IMR-90 (cell line): Measurements from ENCODE around the gene FLCN. TPM values are rescaled to one million over a fixed set of nuclear protein-coding genes. Genes with fewer than 3 reads are reported as not detected.

Experiments used
- ATAC-seq: fragments of 200-7000 bp; cut with Tn5 transposase; 2 replicates; pipeline ENCODE4 v1.9.1; 2020; ENCODE audit warnings: low read depth, mild to moderate bottlenecking, moderate library complexity
- BruUV-seq: library from RNA; stranded (reverse); fragments of 400-500 nt; replicated peaks from 2 replicates; lab custom pipeline; 2021; lab: Mats Ljungman, UMichigan
- CTCF ChIA-PET: fragments of 300-600 bp; formaldehyde crosslinking; extraction: SDS; loops from one replicate; lab custom pipeline; 2021; ENCODE audit warnings: antibody characterized with exemption; lab: Yijun Ruan, JAX
- POLR2A ChIA-PET: fragments of 300-600 bp; sonication (Branson Sonifier 250); formaldehyde crosslinking; loops from one replicate; lab custom pipeline; 2022; ENCODE audit warnings: antibody characterized with exemption; ENCODE audit not compliant: unreplicated experiment; lab: Charles Lee
- DNase-seq: peaks from one replicate; pipeline ENCODE4 v3.0.0; 2013
- H2AFZ ChIP-seq: replicated peaks from 2 replicates; pipeline ENCODE3; 2013; ENCODE audit warnings: low read length, mild to moderate bottlenecking; ENCODE audit not compliant: poor library complexity
- H2AK5ac ChIP-seq: 2 replicates; pipeline ENCODE4 v1.6.1; 2013; ENCODE audit warnings: low read depth, low read length, inconsistent platforms
- H2AK9ac ChIP-seq: replicated peaks from 2 replicates; pipeline ENCODE3; 2013; ENCODE audit warnings: mild to moderate bottlenecking, low read depth, low read length, moderate library complexity; ENCODE audit not compliant: poor library complexity
- H2BK120ac ChIP-seq: 2 replicates; pipeline ENCODE4 v1.6.1; 2013; ENCODE audit warnings: low read depth, low read length, inconsistent platforms
- H2BK15ac ChIP-seq: 3 replicates; pipeline ENCODE4 v1.6.1; 2013; ENCODE audit warnings: low read depth, low read length, inconsistent platforms
- H2BK20ac ChIP-seq: 2 replicates; pipeline ENCODE4 v1.6.1; 2013; ENCODE audit warnings: low read depth, mild to moderate bottlenecking, inconsistent platforms, low read length, moderate library complexity
- H2BK5ac ChIP-seq: 2 replicates; pipeline ENCODE4 v1.6.1; 2013; ENCODE audit warnings: mild to moderate bottlenecking, low read depth, low read length, inconsistent platforms; ENCODE audit not compliant: poor library complexity, severe bottlenecking
- H3K14ac ChIP-seq: replicated peaks from 2 replicates; pipeline ENCODE4 v1.6.1; 2013; ENCODE audit warnings: low read depth, low read length, inconsistent platforms
- H3K18ac ChIP-seq: 2 replicates; pipeline ENCODE4 v1.6.1; 2013; ENCODE audit warnings: low read depth, low read length, control low read depth
- H3K23ac ChIP-seq: 2 replicates; pipeline ENCODE4 v1.6.1; 2013; ENCODE audit warnings: low read depth, low read length, inconsistent platforms
- H3K27ac ChIP-seq: 2 replicates; pipeline ENCODE4 v1.5.1; 2013; ENCODE audit warnings: mild to moderate bottlenecking, control low read depth, low read length; ENCODE audit not compliant: insufficient read depth
- H3K27me3 ChIP-seq: 2 replicates; pipeline ENCODE4 v1.6.1; 2013; ENCODE audit warnings: low read length; ENCODE audit not compliant: control insufficient read depth, insufficient read depth
- H3K36me3 ChIP-seq: 2 replicates; pipeline ENCODE4 v1.6.1; 2013; ENCODE audit warnings: low read length, mixed read lengths; ENCODE audit not compliant: control insufficient read depth, insufficient read depth
- H3K4ac ChIP-seq: 2 replicates; pipeline ENCODE4 v1.6.1; 2013; ENCODE audit warnings: low read depth, low read length, inconsistent platforms
- H3K4me1 ChIP-seq: 2 replicates; pipeline ENCODE4 v1.6.1; 2013; ENCODE audit warnings: low read length, mixed read lengths; ENCODE audit not compliant: control insufficient read depth, insufficient read depth
- H3K4me2 ChIP-seq: 2 replicates; pipeline ENCODE4 v1.6.1; 2013; ENCODE audit warnings: low read depth, mild to moderate bottlenecking, control low read depth, low read length, moderate library complexity
- H3K4me3 ChIP-seq: 2 replicates; pipeline ENCODE4 v1.5.1; 2013; ENCODE audit warnings: low read depth, mild to moderate bottlenecking, control low read depth, low read length, moderate library complexity; ENCODE audit not compliant: insufficient read depth
- H3K56ac ChIP-seq: 2 replicates; pipeline ENCODE4 v1.6.1; 2013; ENCODE audit warnings: low read length, inconsistent platforms; ENCODE audit not compliant: insufficient read depth; ENCODE audit errors: extremely low read depth
- H3K79me1 ChIP-seq, 2 experiments: 2 replicates each; pipeline ENCODE4 v1.6.1; 2013; ENCODE audit warnings: low read length in 2 of 2, inconsistent platforms in 1 of 2, low read depth in 1 of 2
- H3K9ac ChIP-seq: 2 replicates; pipeline ENCODE4 v1.6.1; 2013; ENCODE audit warnings: low read depth, low read length, control low read depth
- H3K9me1 ChIP-seq: 2 replicates; pipeline ENCODE4 v1.6.1; 2013; ENCODE audit warnings: low read length, inconsistent platforms; ENCODE audit not compliant: insufficient read depth
- H3K9me3 ChIP-seq: 2 replicates; pipeline ENCODE4 v1.6.1; 2013; ENCODE audit warnings: low read length; ENCODE audit not compliant: control insufficient read depth, insufficient read depth
- H4K20me1 ChIP-seq: 2 replicates; pipeline ENCODE4 v1.6.1; 2013; ENCODE audit warnings: low read length, inconsistent platforms; ENCODE audit not compliant: insufficient read depth
- H4K5ac ChIP-seq: 2 replicates; pipeline ENCODE4 v1.6.1; 2013; ENCODE audit warnings: mild to moderate bottlenecking, low read depth, low read length, control low read depth
- H4K8ac ChIP-seq, 2 experiments: 2 replicates each; pipeline ENCODE4 v1.6.1; 2013; ENCODE audit warnings: low read depth in 2 of 2, low read length in 2 of 2, control low read depth in 1 of 2, inconsistent platforms in 1 of 2
- H4K91ac ChIP-seq: 2 replicates; pipeline ENCODE4 v1.6.1; 2013; ENCODE audit warnings: low read depth, low read length, inconsistent platforms; ENCODE audit not compliant: insufficient read depth
- BHLHE40 ChIP-seq: fragments of 150-350 bp; IDR thresholded peaks from 2 replicates; pipeline ENCODE4 v1.6.1; 2016; ENCODE audit warnings: mild to moderate bottlenecking, low read depth, low read length
- CEBPB ChIP-seq: IDR thresholded peaks from 2 replicates; pipeline ENCODE4 v1.6.1; 2012; ENCODE audit warnings: low read depth, low read length, improper control_type of control experiment
- CHD1 ChIP-seq: IDR thresholded peaks from 2 replicates; pipeline ENCODE4 v1.6.1; 2012; ENCODE audit warnings: low read depth, low read length, improper control_type of control experiment
- FOS ChIP-seq: fragments of 150-350 bp; IDR thresholded peaks from 2 replicates; pipeline ENCODE4 v1.6.1; 2016; ENCODE audit warnings: low read depth, low read length
- MAFK ChIP-seq: IDR thresholded peaks from 2 replicates; pipeline ENCODE4 v1.6.1; 2012; ENCODE audit warnings: low read depth, low read length, improper control_type of control experiment
- MAZ ChIP-seq: IDR thresholded peaks from 2 replicates; pipeline ENCODE4 v1.6.1; 2012; ENCODE audit warnings: low read depth, mild to moderate bottlenecking, low read length, improper control_type of control experiment, moderate library complexity, borderline replicate concordance
- MXI1 ChIP-seq: IDR thresholded peaks from 2 replicates; pipeline ENCODE4 v1.6.1; 2012; ENCODE audit warnings: low read depth, mild to moderate bottlenecking, low read length, moderate library complexity, borderline replicate concordance
- NFE2L2 ChIP-seq: fragments of 150-350 bp; IDR thresholded peaks from 2 replicates; pipeline ENCODE4 v1.6.1; 2016; ENCODE audit warnings: low read depth, mild to moderate bottlenecking, low read length
- POLR2A ChIP-seq: IDR thresholded peaks from 2 replicates; pipeline ENCODE4 v1.6.1; 2012; ENCODE audit warnings: mild to moderate bottlenecking, low read depth, low read length
- RAD21 ChIP-seq: IDR thresholded peaks from 2 replicates; pipeline ENCODE4 v1.6.1; 2012; ENCODE audit warnings: low read length, improper control_type of control experiment
- RCOR1 ChIP-seq: IDR thresholded peaks from 2 replicates; pipeline ENCODE4 v1.6.1; 2012; ENCODE audit warnings: mild to moderate bottlenecking, low read length, improper control_type of control experiment; ENCODE audit not compliant: insufficient replicate concordance
- RFX5 ChIP-seq: IDR thresholded peaks from 2 replicates; pipeline ENCODE4 v1.8.0; 2012; ENCODE audit warnings: low read depth, mild to moderate bottlenecking, low read length, moderate library complexity
- SMC3 ChIP-seq: fragments of 150-350 bp; IDR thresholded peaks from 2 replicates; pipeline ENCODE4 v1.6.1; 2016; ENCODE audit warnings: low read depth, mild to moderate bottlenecking, antibody characterized with exemption, low read length, moderate library complexity
- USF2 ChIP-seq: fragments of 150-350 bp; IDR thresholded peaks from 2 replicates; pipeline ENCODE4 v1.6.1; 2017; ENCODE audit warnings: mild to moderate bottlenecking, antibody characterized with exemption, low read length, low read depth
- dilution Hi-C: fragments of 300-500 bp; cut with HindIII; formaldehyde crosslinking; loops from one replicate; pipeline ENCODE4 v1.14.3; 2018; ENCODE audit warnings: low sequenced_read_pairs; ENCODE audit not compliant: unreplicated experiment
- in situ Hi-C: fragments of 300-500 bp; cut with MboI; formaldehyde crosslinking; loops from 3 replicates; pipeline ENCODE4 v1.14.3; 2019; ENCODE audit warnings: low sequenced_read_pairs, inconsistent platforms, mixed read lengths
- intact Hi-C: fragments of 100-400 bp; cut with micrococcal nuclease; formaldehyde crosslinking; loops from 2 replicates; pipeline ENCODE4 v1.10.0; 2022
- polyA plus RNA-seq, 3 experiments: library from polyadenylated mRNA; depleted of rRNA; stranded (reverse); fragments of >200 nt; gene quantifications; 2 replicates each; pipeline ENCODE4 v1.2.3, GENCODE V29; 2012; ENCODE audit warnings: low replicate concordance in 1 of 3
- total RNA-seq: library from RNA; depleted of rRNA; stranded (reverse); fragments of >200 nt; gene quantifications from 2 replicates; pipeline ENCODE4 v1.2.3, GENCODE V29; 2012
- TF ChIP-seq, protein P1 (sequence below): fragments of 150-350 bp; IDR thresholded peaks from 2 replicates; pipeline ENCODE4 v1.6.1; 2016; ENCODE audit warnings: low read depth, mild to moderate bottlenecking, low read length, moderate library complexity, borderline replicate concordance
- TF ChIP-seq, protein P2 (sequence below): conservative IDR thresholded peaks from 2 replicates; pipeline ENCODE4 v1.5.1; 2012; ENCODE audit warnings: mild to moderate bottlenecking, low read depth, low read length, improper control_type of control experiment

Gene FLCN
- total and polyA plus RNA-seq, 2 of the 4 experiments (the other 2 are of a cell fraction) = 16.8 to 24.8 TPM

GRCh38 chr17:17196776-17197175 lies 40.2 kb downstream of the FLCN start:
- POLR2A ChIA-PET = no interaction called here
- Histone ChIP-seq H4K5ac (no peak overlapping the region), H3K9ac (no peak overlapping the region), H4K8ac (no peak overlapping the region), H3K4ac (no peak overlapping the region), H3K4me2 (no peak overlapping the region), H3K27me3 (no peaks in the 10 kb centered on the region), H3K18ac (no peak overlapping the region), H3K79me1 (peaks cover 0 to 3% of the 10 kb centered on the region in 2 experiments; a peak in 1 of 4 replicates), H3K23ac (no peak overlapping the region), H3K4me1 (peaks cover 12% of the 10 kb centered on the region), H2BK5ac (no peak overlapping the region), H3K9me1 (peaks cover 4% of the 10 kb centered on the region), H2BK20ac (no peak overlapping the region), H3K56ac (no peak overlapping the region), H3K36me3 (no peaks in the 10 kb centered on the region), H2AK9ac (no peak overlapping the region), H2BK15ac (no peak overlapping the region), H2AFZ (no peak overlapping the region), H2BK120ac (no peak overlapping the region), H2AK5ac (no peak overlapping the region), H3K14ac (no peak overlapping the region), H3K27ac (no peak overlapping the region), H4K20me1 (no peaks in the 10 kb centered on the region), H3K9me3 (no peaks in the 10 kb centered on the region), H4K91ac (no peak overlapping the region), H3K4me3 (no peak overlapping the region)
- CTCF ChIA-PET = interaction anchor here (1.2 kb wide), 1 partner anchor 13 kb away, joined by 3 read pairs; no protein-coding TSS in a partner anchor
- no peak for ATAC-seq
- in situ Hi-C loops (no loop called here), dilution Hi-C loops (no loop called here), intact Hi-C loops (loop anchor here (5.0 kb wide), 1 partner anchor 194 kb away; no protein-coding TSS in a partner anchor)
- TF ChIP-seq, protein P1, sequence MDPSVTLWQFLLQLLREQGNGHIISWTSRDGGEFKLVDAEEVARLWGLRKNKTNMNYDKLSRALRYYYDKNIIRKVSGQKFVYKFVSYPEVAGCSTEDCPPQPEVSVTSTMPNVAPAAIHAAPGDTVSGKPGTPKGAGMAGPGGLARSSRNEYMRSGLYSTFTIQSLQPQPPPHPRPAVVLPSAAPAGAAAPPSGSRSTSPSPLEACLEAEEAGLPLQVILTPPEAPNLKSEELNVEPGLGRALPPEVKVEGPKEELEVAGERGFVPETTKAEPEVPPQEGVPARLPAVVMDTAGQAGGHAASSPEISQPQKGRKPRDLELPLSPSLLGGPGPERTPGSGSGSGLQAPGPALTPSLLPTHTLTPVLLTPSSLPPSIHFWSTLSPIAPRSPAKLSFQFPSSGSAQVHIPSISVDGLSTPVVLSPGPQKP = no peak
- TF ChIP-seq BHLHE40 = no peak
- TF ChIP-seq MAZ = no peak
- no peak for TF ChIP-seq MXI1
- no peak for TF ChIP-seq RFX5
- no peak for TF ChIP-seq MAFK
- no peak for TF ChIP-seq POLR2A
- TF ChIP-seq RCOR1 = no peak
- TF ChIP-seq NFE2L2 = no peak
- no peak for TF ChIP-seq RAD21
- TF ChIP-seq USF2 = no peak
- TF ChIP-seq CEBPB = no peak
- no peak for TF ChIP-seq CHD1
- no peak for TF ChIP-seq FOS
- TF ChIP-seq SMC3 = no peak
- TF ChIP-seq, protein P2, sequence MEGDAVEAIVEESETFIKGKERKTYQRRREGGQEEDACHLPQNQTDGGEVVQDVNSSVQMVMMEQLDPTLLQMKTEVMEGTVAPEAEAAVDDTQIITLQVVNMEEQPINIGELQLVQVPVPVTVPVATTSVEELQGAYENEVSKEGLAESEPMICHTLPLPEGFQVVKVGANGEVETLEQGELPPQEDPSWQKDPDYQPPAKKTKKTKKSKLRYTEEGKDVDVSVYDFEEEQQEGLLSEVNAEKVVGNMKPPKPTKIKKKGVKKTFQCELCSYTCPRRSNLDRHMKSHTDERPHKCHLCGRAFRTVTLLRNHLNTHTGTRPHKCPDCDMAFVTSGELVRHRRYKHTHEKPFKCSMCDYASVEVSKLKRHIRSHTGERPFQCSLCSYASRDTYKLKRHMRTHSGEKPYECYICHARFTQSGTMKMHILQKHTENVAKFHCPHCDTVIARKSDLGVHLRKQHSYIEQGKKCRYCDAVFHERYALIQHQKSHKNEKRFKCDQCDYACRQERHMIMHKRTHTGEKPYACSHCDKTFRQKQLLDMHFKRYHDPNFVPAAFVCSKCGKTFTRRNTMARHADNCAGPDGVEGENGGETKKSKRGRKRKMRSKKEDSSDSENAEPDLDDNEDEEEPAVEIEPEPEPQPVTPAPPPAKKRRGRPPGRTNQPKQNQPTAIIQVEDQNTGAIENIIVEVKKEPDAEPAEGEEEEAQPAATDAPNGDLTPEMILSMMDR = no peak
- BruUV-seq = no TSS peak
- DNase-seq = no peak
